Measurements from ENCODE around the gene SORCS3.

SORCS3 gene

DNA sequence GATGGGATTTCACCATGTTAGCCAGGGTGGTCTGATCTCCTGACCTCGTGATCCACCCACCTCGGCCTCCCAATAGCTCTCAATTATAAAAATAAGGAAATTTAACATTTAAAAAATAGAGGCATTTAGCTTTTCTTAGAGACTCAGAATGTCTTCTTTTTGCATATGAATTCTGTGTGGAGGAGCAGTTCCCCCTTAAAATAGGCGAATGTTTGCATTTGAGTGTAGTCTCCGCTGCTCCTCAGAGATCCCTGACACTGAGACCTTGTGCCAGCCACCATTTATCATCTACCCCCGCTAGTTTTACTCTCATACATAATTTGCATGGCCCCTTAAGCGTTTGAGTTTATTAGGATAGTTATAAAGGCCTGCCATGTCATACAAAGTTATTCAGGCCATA lies 461.9 kb downstream of the SORCS3 start:
- no peak for DNase-seq (ENCODE audit: low read depth in 2 of 2)

DNA sequence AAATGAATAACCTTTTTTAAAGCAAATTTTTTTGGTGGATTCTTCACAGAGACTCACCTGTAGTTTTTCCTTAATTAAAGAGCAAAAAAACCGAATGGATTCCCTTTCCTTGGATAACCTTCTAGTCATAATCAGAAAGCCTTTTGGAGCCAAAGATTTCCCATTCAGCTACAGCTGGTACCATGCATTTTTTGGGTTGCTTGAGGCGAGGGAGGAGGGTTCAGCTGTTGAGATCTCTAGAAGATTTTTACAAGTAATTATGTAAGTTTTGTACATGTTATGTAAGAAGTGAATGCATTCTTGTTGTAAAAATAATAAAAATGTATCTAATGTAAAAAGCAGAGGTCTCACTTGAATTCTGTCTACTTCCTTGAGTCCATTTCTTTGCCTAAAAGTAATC lies 463.2 kb downstream of the SORCS3 start:
- DNase-seq (ENCODE audit: low read depth in 2 of 2): no peak

DNA sequence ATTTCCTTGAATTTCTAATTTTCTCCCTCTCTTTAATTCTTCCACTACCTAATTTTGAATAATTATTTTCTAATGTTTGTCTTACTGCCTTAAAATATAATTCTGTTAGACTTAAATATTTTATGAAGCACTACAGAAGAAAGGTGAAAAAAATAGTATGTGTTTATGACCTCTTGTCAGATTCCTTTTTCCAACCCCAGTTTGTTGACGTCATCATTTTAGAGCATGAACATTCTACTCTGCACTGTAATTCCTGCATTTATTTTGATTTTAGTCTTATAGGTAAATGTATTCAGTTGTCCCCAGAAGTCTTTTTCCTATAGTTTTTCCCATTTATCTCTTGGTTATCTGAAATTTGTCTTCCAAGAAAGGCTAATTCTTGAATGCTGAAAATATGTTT lies 468.1 kb downstream of the SORCS3 start:
- no peak for DNase-seq (ENCODE audit: low read depth in 2 of 2)

DNA sequence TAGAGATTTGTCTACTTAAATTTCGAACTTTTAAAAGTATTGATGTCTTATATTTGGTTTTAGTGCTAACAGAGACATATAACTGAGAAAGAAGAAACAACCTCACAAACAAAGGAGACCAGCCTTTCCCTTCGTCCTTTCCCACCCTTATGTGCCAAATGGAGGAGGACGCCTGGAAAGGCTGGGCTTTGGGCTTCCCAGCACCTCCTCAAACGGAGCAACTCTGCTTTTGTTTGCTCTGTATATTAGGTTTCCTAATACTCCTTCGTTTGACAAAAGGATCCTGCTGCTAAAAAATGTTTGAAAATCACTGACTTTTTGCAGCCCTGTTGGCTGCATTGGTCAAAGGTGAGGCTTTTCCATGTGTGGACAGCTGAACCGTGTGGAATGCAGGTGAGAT lies 471.8 kb downstream of the SORCS3 start:
- no peak for DNase-seq (ENCODE audit: low read depth in 2 of 2)

DNA sequence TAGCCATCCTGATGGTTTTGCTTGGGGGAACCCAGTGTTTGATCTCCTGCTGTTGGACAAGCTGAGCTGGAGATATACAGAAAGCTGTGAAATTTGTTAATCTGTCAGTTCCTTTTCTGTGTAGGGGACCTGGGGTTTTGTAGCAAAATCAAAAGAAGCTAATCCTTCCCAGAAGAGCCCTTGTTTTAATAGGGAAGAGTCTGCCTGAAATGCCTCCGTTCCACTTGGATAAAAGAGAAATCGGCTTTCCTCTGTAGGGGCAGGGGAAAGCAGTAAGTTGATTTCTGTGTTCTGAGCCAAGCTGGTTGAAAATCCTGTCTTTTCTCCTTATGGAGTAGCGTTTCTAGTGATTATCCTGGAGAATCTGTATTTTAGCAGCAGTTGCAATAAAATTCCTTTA lies 472.6 kb downstream of the SORCS3 start:
- DNase-seq (ENCODE audit: low read depth in 2 of 2): no peak

DNA sequence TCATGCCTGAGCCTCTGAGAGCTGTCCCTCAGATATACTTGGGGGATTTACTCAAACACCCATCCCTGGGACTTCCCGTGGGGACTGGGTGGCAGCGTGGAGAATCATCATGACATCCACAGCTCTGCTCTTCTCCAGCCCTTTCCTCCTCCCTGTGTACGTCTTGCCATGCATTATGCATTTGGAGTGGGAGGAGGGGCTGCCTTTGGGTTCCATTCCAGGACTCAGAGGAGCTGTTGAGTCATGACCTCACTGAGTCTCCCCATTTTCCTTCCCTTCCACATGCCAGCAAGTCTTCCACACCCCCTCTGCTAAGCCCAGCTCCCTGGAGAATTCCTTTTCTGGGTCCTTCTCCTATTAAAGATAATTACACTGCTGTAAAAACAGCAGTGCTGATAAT lies 480.7 kb downstream of the SORCS3 start:
- DNase-seq (ENCODE audit: low read depth in 2 of 2): no peak

DNA sequence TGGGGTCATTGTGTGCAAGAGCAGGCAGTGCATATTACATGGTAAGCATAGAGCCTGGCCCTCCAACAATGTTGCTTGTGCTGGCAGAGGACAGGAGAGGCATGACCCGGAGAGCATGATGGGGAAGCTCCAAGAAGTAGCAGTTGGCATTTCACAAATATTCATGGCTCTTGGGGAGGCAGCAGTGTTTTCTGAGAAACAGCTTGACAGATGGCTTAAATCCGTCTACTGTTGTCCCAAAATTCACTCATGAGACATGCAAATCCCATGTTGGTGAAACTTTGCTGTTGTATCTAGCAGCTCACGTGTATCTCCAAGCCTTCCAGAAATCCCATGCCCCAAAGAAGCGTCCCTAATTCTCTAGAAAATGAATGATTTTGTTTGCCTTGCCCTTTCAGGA lies 487.0 kb downstream of the SORCS3 start:
- no peak for DNase-seq (ENCODE audit: low read depth in 2 of 2)

DNA sequence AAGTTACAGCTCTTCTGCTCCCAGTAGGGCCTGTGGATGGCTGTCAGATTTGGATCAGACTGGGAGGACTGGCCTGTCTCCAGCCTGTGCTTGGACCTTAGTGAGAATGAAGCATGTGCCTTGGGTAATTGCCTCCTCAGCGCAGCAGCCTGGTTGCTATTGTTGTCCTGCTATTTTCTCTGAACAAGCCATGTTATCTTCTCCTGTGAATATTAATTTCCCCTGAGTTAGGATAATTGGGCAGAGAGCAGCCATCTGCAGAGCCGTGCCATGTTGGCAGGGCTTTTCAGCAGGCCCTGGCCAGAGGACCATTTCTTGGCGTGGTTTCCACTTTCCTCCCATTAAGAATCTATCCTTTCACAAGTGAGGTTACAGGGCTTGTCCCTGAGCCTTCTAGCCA lies 497.3 kb downstream of the SORCS3 start:
- no peak for DNase-seq (ENCODE audit: low read depth in 2 of 2)

DNA sequence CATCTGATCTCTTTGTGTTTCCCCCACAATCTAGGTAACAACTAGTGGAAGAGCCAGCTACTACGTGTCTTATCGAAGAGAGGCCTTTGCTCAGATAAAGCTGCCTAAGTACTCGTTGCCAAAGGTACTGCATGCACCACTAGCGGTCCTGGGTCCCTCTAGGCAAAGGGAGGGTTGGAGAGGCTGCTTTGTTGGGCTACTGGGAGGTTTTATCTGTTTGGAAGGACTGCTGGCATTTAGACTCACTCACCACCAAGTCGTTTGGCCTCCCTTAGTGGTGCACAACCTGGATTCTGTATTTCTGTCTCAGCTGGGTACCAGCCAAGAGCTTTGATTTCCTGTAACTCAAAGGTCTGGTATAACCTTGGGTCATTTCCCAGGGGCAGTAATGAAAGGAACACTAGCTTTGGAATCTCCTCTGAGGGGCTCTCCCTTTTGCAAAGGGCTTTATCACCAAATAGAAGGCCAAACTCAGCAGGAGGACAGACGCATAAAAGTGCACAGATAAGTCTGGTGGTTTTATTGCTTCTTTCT lies 498.3 kb downstream of the SORCS3 start:
- DNase-seq (ENCODE audit: low read depth in 2 of 2): no peak

DNA sequence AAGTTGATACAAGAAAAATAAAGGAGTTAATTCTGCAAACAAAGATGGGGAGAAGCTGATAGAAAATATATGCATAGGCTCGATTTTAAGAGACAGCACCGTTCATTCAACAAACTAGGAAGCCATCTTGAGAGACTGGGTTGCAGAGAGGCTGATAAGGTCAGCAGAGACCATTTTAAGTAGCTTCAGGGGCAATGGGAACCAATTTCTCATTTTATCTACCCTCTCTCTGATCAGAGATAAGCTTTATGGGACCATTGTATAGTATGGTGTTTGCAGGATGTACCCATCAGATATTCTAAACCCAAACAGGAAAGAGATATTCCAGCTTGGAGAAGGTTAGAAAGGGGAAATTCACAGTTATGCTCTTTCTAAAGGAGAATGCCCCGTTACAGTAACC lies 499.5 kb downstream of the SORCS3 start:
- no peak for DNase-seq (ENCODE audit: low read depth in 2 of 2)

DNA sequence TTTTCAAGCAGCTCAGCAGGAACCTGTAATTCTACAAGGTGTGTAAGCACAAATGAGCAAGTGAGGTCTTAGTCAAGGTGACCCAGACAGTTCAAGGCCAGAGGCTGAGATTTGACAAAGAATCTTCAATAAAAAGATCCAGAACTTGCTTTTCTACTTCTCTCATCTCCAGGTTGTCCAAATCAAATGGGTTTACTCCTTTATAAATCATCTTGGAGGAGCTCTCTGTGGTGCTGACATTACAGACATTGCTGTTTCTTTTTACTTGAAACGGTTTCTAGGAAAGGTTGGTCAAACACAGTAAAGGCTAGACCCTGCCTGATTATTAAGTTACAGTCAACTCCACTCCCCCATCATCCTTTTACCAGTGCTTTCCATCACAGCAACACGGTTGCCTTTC lies 504.6 kb downstream of the SORCS3 start:
- no peak for DNase-seq (ENCODE audit: low read depth in 2 of 2)

DNA sequence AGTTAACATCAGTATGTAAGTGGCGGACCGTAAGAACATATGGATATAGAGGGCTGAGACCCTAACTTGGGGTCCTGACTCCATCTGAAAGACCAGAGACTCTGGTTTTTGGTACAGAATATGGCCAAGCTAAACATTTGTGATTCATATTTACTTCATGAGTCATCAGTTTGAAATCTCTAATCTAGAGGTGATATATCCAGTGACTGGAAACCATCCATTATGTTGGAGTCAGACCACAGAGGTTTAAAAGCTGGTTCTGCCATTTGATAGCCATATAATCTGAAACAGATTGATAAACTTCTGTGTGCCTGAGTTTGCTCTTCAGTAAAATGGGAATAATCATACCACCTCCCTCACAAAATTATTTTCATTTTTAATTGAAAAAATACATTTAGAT lies 505.3 kb downstream of the SORCS3 start:
- DNase-seq (ENCODE audit: low read depth in 2 of 2): no peak

DNA sequence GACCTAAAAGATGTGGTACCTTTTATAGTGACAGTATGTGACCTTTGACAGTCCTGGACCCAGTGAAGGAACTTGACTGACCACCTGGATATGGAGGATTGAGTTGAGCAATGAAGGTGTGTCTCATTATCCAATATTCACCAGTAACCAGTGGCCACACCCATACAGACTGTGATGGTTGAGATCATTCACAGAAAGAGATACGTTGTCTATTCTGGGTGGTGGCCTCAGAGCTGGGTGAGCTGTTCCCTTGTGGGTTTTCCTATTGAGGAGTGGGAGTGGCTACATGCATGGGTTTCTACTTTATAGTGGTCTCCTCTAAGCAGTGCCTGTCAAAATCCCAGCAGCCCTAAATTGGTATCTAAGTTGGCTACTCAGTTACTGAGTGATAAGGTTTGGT lies 507.4 kb downstream of the SORCS3 start:
- DNase-seq (ENCODE audit: low read depth in 2 of 2): no peak

DNA sequence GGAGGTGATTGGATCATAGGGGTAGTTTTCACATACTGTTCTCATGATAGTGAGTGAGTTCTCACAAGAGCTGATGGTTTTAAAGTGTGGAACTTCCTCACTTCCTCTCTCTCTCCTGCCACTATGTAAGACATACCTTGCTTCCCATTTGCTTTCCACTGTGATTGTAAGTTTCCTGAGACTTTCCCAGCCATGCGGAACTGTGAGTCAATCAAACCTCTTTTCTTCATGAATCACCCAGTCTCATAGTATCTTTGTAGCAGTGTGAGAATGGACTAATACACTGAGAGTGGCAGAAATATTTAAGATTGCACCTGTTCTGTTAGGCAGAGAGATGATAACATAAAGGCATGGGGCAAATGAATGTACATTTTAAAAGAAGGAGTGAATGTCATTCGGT lies 507.8 kb downstream of the SORCS3 start:
- no peak for DNase-seq (ENCODE audit: low read depth in 2 of 2)

DNA sequence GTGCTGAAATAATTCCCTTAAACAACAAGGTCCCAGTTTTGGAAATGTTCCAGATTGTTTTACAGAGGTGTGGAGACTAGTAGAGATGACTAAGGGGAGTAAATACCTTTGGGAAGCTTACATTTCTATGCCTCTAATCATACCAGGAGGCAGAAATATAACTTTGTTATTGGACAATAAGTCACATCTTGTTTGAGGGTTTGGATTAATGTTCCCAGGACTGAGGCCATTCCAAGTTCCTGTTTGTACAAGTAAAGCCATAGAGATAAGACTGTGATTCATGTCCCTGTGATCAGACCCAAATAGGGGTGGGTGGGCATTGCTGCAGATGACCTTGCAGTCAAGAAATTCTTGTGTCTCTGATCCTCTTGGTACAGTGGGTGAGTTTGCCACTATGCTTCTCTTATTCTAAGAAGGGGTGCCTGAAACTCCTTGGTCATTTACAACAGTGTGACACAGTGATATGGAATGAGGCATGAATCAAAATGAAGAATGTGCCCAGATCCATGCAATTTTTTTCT lies 508.3 kb downstream of the SORCS3 start:
- DNase-seq (ENCODE audit: low read depth in 2 of 2): no peak

DNA sequence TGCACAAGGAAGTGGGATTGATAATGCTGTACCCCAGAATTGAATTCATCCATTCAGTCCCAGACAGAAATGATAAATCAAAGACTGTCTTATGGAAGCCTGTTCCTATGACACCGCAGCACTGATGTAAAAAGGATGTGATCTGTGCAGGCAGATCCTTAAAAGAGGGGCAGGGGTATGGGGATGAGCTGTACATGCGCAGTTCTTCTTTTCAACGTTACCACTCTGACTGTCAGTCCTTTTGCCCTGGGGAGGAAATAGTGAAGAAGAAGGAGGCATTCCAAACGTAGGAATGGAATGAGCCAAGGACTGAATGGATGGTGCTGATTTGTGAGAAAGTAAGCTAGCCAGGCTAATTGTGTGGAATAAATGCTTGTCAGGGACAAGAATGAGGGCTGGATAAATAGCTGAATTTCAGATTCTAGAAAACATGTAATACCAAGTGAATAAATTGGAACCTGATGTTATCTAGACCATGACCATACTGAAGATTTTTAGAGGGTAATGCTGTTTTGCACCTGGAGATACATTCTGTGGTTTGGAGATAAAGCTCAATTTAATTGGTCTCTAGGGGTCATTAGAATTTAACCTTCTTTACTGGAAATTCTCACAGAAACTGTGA lies 509.3 kb downstream of the SORCS3 start:
- no peak for DNase-seq (ENCODE audit: low read depth in 2 of 2)

DNA sequence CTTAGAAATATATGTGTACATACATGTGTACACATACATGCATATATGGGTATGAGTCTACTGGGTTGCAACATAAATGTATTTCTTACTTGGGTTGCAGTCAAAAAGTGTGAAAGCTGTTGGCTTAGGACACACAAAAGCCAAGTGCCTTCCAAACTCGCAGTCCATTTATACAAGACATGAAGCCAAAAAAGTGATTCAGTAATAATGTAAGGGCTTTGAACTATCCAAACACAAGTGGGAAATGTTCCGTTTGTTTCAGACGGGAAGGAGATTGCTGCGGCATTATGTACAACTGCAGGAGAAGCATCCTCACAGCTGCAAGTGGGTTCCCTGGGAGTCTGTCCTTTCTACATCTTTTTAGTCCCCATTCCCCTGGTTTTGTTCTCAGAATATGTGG lies 513.6 kb downstream of the SORCS3 start:
- DNase-seq (ENCODE audit: low read depth in 2 of 2): no peak

DNA sequence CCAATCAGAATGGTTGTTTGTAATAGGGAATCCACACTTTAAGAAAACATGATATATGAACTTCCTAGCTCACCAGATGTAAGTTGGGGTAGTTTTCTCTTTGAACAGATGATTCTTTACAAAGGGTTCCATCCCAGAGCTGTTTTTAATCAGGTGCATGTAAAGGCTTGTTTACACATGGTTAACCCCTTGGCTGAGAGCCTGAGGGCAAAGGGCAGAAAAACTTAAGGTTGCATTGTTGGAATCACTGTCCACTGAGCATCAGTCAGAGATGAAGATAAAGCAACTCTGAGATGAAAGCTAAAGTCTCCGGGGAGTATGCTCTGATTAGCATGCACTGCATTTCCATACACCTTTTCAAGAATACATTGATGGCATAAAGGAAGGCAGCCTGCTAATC lies 518.2 kb downstream of the SORCS3 start:
- DNase-seq (ENCODE audit: low read depth in 2 of 2): no peak

DNA sequence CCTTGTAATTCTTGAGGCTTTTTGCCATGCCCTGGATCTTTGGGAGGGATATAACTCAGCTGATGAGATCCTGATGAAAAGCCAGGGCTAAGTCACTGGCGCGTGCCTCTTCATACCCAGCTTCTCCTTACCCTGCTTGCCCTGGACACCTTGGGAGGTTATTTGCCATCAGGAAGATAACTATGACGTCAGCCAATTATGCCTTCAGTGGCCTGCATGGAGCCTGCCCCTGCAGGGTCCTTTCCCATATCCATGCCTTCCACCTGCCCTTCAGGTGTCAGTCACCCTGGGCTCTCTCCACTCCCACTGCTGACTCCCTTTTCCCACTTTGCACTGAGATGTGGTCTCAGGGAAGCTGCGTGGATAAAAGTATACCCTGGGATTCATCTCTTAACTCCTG lies 520.1 kb downstream of the SORCS3 start:
- DNase-seq (ENCODE audit: low read depth in 2 of 2): no peak

DNA sequence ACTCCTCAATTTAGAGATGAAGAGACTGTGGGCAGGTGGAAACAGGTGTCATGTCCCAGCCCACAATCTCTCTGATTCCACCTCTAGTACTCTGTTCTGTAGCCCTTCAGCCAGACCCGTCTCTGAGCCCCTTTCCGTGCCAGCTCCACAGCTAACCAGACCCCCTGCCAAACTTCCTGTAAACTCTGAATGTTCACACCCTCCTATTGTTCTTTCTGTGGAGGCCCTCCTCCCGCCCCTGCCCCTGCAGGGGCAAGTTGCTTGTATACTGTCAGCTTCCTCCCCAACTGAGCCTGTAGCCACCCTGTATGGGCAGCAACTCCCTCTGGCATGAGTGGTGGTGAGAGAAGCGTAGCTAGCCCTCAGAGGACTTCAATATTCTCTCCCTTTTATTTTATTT lies 520.7 kb downstream of the SORCS3 start:
- no peak for DNase-seq (ENCODE audit: low read depth in 2 of 2)

DNA sequence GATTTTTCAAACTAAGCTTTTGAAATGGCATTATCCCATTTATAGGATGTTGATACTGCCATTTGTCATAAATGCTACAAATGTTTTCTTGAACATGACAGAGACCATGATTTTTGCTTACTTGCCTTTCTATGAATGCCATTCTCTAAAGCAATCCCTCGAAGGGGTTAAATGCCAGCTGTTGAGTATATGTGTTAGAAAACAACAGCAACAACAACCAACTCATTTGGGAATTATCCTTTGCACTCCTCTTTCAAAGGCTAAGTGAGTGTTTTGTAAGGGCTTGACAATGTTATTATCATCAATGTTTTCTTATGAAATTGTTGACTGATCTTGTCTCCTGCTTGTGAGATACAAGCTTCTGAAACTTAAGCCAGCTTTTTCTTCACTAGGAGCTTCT lies 529.4 kb downstream of the SORCS3 start:
- no peak for DNase-seq (ENCODE audit: low read depth in 2 of 2)

DNA sequence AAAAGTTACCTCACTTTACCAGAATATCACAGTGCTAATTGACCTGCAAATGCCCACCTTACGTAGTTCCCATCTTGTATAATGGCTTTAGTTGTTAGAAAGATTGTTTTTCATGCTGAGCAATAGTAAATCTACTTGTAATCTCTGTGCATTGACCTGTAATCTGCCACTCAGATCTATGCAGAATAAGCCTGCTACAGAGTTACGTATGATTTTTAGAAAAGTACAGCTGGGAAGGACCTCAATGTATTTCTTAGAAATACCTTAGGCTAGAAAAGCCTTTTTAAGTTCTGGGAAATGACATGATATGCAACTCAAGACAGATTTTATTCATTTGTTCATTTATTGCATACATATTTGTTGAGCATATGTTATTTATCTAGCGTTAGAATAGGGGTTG lies 530.9 kb downstream of the SORCS3 start:
- no peak for DNase-seq (ENCODE audit: low read depth in 2 of 2)

DNA sequence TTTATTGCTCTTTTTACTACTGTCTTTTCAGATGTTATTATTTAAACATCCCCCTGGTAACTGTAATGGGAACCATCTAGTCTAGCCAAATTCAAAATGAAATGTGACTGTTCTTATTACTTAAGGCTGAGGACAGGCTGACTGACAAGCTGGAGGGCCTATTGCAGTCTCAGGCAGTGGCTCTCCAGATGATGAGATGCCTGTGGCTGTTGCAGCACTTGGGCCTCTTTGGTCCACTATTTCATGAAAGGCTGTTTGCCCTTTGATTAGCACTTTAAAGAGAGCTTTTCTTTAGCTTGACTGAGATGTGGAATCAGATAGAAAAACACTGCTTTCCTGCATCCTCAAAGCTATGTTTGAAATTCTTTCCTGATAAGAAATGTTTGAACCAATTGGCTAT lies 540.5 kb downstream of the SORCS3 start:
- DNase-seq (ENCODE audit: low read depth in 2 of 2): no peak

DNA sequence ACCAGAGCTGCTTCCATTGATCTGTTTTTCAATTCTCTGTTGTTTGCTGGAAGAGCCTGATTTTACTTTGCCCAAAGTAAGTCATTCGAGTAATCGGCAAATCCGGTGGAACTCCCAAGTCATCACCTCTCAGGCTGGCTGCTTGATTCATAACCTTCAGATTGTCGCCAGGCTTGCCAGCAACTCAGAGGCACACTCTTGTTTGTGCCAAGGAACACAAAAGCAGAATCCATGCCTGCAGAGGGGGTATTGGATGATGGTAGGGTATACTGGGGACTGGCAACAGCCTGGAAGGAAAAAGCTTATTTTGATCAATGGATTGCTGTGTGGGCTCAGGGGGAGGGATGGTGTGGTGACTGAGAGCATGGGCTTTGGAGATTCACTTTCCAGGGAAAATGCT lies 542.4 kb downstream of the SORCS3 start:
- no peak for DNase-seq (ENCODE audit: low read depth in 2 of 2)
